DMS53 treated with DMSO at 0.1 percent for 48 hours (cell line): ENCODE data around the gene NFS1.

Source experiments
- DNase-seq: peaks from one replicate; lab custom pipeline; 2025; ENCODE audit not compliant: unreplicated experiment; lab: John Stamatoyannopoulos, UW

The NFS1 gene

DNA sequence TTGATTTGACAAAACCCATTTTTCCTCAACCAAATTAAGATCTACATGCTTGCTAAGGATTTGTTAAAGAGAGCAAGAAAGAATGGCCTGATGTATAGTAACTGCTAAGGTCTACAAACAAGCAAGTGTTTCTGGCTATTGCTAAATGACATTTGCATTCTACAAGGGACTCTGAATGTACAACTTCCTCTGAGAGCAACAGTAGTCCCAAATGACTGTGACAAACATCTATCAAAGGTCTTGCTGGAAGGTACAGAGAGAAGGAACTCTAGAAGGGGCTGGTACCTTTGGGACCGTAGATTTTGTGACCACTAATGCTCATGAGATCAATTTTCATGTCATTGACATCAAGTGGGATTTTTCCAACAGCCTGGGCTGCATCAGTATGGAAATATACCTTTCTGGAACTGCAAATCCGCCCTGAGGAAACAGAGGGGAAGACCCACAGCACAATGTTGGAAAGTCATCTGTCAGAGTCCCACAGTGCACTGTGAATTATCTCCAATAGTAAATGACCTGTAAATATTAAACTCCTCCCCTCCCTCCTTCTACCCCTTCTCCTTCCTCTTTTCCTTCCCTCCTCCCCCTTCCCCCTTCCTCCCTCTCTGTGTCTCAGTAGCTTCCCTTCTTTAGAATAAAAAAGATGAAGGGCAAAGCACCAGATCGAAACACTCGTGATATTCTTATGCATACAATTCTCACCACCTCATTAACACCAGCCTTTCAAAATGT, 18.5 kb downstream of the NFS1 start:
- no peak for DNase-seq

GRCh38 chr20:35674921-35675320, 24.2 kb downstream of the NFS1 start:
- no peak for DNase-seq

GRCh38 chr20:35673884-35674283, 25.3 kb downstream of the NFS1 start:
- no peak for DNase-seq

DNA sequence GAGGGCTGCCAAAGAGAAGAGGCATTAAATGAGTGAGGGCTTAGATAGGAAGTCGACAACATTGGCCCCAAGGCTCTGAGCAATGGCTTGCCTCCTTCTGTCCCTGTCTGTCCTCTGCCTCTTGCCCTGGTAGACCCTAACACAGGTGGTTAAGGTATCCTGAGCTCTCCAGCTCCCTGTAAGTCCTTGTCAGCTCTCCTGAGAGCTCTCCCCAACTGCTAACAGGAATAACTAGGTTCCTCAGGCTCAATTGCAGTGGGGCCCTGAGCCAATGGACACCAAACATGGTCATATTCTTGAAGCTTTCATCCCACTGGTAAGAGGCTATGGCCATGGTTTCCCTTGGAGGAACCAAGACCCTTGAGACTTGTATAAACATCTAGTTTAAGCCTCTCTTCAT, 29.5 kb downstream of the NFS1 start:
- DNase-seq = no peak

DNA sequence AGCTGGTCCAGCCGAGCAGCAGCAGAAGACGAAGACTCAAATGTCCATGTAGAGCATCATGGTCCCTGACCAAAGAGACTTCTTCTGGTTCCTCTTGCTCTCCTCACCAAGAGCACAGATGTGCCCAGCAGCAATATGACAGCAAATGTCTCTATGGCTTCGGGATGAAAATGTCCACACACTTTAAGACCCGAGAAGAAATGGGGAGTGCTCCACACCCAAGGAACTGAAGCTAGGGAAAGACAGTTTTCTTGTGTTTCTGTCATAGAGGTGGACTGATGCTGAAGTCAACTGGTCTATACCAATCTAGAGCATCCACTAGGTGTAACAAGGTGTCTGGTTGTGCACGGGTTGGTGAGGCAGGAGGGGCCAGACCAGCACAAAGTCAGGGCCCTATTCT, 29.9 kb downstream of the NFS1 start:
- no peak for DNase-seq

GRCh38 chr20:35665949-35666288, 33.2 kb downstream of the NFS1 start:
- no peak for DNase-seq

DNA sequence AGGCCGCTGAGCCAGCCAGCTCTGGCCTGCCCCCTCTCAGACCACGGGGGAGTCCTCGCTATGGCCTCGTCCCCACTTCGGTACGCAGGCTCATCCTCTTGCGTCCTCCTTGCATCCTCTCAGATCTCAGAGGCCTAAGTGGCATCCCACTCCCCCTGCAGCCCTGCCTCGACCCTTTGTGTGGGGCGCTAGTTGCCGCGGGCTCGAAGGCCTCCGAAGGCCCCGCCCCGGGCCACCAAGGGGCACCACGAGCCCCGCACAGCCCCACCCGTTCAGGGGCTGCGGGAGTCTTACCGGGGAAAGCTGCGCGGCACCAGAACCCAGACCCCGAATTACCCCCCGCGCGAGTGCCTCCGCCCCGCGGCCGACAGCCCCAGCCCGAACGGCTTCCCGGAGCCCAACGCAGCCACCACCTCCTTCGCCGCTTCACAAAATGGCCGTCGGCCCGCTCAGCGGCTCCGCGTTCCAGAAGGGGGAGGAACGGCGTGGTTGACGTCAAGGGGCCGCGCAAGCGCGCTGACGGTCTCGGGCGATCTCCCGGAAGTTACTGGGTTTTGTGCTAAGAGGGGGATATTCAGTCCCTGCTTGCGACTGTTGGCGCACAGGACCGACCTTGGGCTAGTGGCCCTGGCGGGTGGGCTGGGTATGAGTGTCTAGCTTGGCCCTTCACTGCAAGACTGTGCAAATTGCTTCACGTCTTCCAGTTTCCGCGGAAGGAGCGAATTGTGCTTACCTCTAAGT, 34.5 kb downstream of the NFS1 start, which contains the start of the genes CPNE1 and RBM12:
CPNE1 (minus strand) TSS at position 435 of the 741 bp plus-strand sequence. CDS start 31,977 bp downstream, outside the sequence.
RBM12 (minus strand) TSS at position 435 of the 741 bp plus-strand sequence. CDS start 9,578 bp downstream, outside the sequence.
- peak; percentile 86 for DNase-seq

DNA sequence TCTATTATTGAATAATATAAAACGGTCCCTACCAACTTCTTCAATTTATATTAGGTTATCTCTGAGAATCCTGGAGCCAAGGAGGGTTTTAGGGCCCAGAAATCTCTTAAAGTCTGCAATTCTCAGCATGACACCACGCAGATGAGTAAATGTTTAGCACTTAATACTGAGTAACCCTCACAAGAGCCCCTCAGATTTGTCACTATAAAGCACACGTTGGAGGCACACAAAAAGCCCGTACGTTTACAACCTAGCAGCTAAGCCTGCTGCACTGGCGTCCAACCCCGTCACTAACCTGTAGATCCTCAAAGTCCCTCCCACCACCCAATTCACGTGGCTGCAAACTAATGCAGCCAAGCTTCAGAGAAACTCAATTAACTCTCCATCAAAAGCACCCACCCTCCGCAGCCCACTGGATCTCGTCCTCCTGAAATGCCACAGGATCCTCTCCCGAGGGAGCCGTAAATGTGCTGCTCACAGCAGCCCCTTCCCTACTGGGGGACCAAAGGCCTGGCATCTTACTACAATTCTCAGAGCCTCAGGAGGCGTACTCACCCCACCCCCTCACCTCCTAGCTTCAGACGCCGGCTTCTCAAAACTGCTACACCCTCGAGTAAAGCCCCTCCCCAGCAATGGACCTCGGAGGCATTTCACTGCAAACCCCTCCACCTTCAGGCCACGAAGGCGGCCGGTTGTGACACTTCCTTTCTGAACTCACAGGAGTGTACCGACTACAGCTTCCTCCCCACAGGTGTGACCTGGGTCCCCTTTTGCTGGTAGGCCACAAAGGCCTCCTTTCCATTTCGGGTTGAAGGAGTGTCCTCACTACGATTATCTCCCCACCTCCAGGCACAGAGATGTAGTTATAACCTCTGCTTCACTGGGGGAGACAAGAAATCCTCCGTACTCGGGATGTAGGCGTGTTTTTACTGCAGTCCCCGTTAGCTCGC, 35.4 kb downstream of the NFS1 start:
- DNase-seq = peak; percentile 39

DNA sequence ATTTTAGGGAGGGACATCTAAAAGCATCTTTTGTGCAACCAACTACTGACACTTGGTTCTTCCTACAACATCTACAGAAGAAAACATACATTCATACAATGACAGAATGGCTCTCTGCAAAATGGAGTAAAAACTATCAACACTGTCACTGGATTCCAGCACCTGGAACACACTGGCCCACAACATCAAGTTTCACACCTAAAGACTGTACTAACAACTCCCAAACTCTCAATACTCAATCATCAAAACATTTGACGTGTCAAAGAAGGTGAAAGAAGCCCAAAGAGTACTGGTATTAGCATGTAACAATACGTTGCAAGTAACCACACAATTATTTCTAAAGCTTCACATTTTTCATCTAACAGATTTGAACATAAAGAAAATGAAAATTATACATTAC, 36.6 kb downstream of the NFS1 start:
- no peak for DNase-seq

GRCh38 chr20:35661908-35662307, 37.2 kb downstream of the NFS1 start:
- no peak for DNase-seq

DNA sequence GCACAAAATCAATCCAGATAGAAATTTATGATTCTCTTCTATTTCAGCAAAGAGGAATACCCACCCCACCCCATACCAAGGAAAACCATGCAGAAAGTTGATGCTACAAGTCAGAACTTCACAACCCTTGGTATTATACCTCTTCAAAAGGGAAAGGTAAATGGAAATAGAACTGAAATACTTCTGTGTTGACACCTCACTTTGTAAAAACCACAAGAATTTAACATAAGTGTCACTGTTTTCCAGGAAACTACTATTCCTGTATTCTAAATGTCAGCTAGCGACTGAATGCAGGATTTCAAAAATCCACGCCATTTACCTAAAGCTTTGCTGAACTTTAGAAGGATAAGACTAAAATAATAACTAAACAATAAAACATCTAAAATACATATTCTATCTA, 38.1 kb downstream of the NFS1 start:
- no peak for DNase-seq

GRCh38 chr20:35660122-35660937, 38.8 kb downstream of the NFS1 start:
- no peak for DNase-seq

DNA sequence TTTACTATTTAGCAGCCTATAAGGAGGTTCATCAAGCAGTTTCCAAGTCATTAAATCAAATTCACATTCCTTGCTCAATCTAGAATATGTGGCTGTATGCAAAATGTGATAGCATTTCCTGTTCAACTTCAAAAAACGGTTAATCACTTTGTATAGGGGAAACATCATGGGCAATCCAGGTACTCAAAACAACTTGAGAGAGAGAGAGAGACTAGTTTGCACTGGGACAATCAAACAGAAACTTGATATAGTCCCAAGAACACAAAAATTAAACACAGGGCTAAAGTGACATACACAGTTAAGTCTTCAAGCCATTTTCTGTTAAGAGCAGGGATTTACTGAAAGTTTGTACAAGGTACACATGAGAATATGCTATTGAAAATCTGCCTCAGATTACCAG, 41.9 kb downstream of the NFS1 start:
- DNase-seq = no peak

- DNase-seq = no peak
Measured at GRCh38 chr20:35654415-35654814, 44.7 kb downstream of the NFS1 start.

- no peak for DNase-seq
Measured at GRCh38 chr20:35653893-35654292, 45.3 kb downstream of the NFS1 start.

DNA sequence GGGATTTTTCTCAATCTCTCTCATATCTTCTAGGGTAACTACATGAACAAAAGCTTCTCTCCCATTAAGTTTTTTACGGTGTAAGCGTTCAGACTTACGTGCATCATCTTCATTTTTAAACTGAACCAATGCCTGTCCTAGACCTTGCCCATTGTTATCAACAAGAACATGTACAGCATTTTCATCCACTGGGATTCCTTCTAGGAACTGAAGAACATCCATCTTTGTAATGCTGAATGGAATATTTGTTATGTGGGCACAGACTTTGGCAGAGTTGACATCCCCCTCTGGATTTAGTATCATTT, 45.8 kb downstream of the NFS1 start:
- no peak for DNase-seq

GRCh38 chr20:35652641-35653429, 46.3 kb downstream of the NFS1 start:
- DNase-seq = no peak

DNA sequence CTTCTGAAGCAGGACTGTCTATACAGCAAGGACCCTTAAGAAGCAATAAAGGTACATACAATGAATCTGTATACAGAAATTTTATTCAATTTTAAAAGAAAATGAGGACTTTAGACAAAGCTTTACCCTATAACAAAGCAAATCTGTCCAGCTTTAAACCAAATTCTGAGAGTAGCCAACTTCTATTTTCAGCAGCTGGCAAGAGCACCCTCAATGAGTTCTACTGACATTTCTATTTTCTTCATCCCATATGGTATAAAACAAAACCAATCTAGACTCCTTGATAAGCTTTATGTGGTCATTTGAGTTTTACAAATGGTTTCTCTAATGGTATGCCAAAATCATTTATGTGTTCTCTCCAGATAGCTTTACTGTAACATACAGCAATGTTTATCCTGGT, 47.2 kb downstream of the NFS1 start:
- no peak for DNase-seq

- DNase-seq = no peak
Measured at GRCh38 chr20:35650632-35651031, 48.5 kb downstream of the NFS1 start.

DNA sequence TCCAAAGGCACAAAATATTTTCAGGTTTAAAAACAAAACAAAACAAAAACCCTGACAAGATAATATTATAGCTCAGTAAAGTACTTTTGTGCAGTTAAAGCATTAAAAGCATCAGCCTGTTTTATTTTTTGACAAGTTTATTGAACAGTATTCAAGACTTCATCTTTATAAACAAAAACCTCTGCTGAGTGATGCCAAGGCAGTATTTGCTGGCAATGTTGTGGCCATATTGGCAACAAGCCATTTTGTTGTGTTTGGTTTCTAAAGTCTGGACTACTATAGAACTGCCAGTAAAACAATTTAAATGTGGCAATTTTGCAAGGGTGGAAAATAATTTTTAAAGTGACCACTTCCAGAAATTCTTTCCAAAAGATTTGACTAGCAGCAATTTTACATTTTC, 50.3 kb downstream of the NFS1 start:
- DNase-seq = no peak
